ENCODE results near the gene ABCC3. TPM values are rescaled to one million over a fixed set of nuclear protein-coding genes. Genes with fewer than 3 reads are reported as not detected.

ABCC3 gene
- total and polyA plus RNA-seq, 4 donors: 10.3 to 46.4 (median 32.0) TPM

DNA sequence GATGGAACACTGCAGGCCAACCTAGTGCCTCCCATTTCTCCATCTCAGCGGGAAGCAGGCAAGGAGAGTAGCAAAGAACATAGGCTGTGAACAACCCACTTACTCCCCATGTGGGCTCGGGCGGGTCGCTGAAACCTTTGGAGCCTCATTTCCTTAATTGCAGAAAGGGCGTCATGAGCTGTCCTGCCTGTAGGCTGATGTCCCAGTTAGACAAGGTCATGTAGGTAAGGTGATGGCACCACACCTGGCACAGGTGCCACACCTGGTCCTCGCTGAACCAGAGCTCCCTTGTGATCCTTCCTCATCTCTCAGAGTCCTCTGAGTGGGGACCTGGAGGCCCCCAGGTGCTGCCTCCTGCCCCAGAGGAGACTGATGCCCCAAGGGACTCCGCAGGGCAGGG is 22.9 kb downstream of the ABCC3 start:
- ATAC-seq (ENCODE audit: insufficient read depth, low FRiP score) (no peak), DNase-seq (no peak)
- H3K27me3 ChIP-seq (ENCODE audit: control insufficient read depth in 3 of 3, insufficient read depth in 3 of 3, low read length in 2 of 3): no peaks in the 10 kb centered on the region

GRCh38 chr17:50658616-50659015 is 23.9 kb downstream of the ABCC3 start:
- no peak overlapping the region for H3K27ac ChIP-seq (ENCODE audit: low read depth in 1 of 2, low read length in 1 of 2)
- H3K9me3 ChIP-seq (ENCODE audit: control insufficient read depth in 4 of 4, insufficient read depth in 3 of 4, low read length in 3 of 4): no peaks in the 10 kb centered on the region
- TF ChIP-seq, protein P1, sequence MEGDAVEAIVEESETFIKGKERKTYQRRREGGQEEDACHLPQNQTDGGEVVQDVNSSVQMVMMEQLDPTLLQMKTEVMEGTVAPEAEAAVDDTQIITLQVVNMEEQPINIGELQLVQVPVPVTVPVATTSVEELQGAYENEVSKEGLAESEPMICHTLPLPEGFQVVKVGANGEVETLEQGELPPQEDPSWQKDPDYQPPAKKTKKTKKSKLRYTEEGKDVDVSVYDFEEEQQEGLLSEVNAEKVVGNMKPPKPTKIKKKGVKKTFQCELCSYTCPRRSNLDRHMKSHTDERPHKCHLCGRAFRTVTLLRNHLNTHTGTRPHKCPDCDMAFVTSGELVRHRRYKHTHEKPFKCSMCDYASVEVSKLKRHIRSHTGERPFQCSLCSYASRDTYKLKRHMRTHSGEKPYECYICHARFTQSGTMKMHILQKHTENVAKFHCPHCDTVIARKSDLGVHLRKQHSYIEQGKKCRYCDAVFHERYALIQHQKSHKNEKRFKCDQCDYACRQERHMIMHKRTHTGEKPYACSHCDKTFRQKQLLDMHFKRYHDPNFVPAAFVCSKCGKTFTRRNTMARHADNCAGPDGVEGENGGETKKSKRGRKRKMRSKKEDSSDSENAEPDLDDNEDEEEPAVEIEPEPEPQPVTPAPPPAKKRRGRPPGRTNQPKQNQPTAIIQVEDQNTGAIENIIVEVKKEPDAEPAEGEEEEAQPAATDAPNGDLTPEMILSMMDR (IDR thresholded peaks at IDR 0.05; ENCODE audit: control extremely low read depth, extremely low read depth): no peak
- H3K27me3 ChIP-seq (ENCODE audit: control insufficient read depth in 3 of 3, insufficient read depth in 3 of 3, low read length in 2 of 3): no peaks in the 10 kb centered on the region
- no peak overlapping the region for H3K4me3 ChIP-seq
- peaks cover 3 to 47% (median 25%) of the 10 kb centered on the region in 5 donors for H3K4me1 ChIP-seq (ENCODE audit: control insufficient read depth in 5 of 5, insufficient read depth in 5 of 5, low read length in 5 of 5)
- DNase-seq (peak; percentile 92 to 96 (median 94)), ATAC-seq (ENCODE audit: insufficient read depth, low FRiP score) (no peak)
- no peaks in the 10 kb centered on the region for H3K36me3 ChIP-seq (ENCODE audit: control insufficient read depth in 4 of 4, insufficient read depth in 4 of 4, low read length in 4 of 4)
- H3K9ac ChIP-seq (ENCODE audit: insufficient read depth in 1 of 2, low read length in 2 of 2): peak overlapping the region in 1 of 2 donors; percentile 29
- 80 to 87% methylated on average over 6 of the region's 6 CpGs for WGBS, 2 donors

More for the DNA sequence above, 22.9 kb downstream of the ABCC3 start:
- Histone ChIP-seq H3K4me3 (no peak overlapping the region), H3K9ac (ENCODE audit: insufficient read depth in 1 of 2, low read length in 2 of 2) (no peak overlapping the region), H3K4me1 (ENCODE audit: control insufficient read depth in 5 of 5, insufficient read depth in 5 of 5, low read length in 5 of 5) (peaks cover 3 to 47% (median 25%) of the 10 kb centered on the region in 5 donors), H3K9me3 (ENCODE audit: control insufficient read depth in 4 of 4, insufficient read depth in 3 of 4, low read length in 3 of 4) (peaks cover 0 to 1% (median 0%) of the 10 kb centered on the region in 4 donors), H3K27ac (ENCODE audit: low read depth in 1 of 2, low read length in 1 of 2) (no peak overlapping the region), H3K36me3 (ENCODE audit: control insufficient read depth in 4 of 4, insufficient read depth in 4 of 4, low read length in 4 of 4) (no peaks in the 10 kb centered on the region)
- 94 to 97% methylated on average over 7 of the region's 7 CpGs for WGBS, 2 donors
- TF ChIP-seq, protein P1 (IDR thresholded peaks at IDR 0.05; ENCODE audit: control extremely low read depth, extremely low read depth): no peak

GRCh38 chr17:50659179-50659578 is 24.5 kb downstream of the ABCC3 start:
- TF ChIP-seq, protein P1 (IDR thresholded peaks at IDR 0.05; ENCODE audit: control extremely low read depth, extremely low read depth): no peak
- Histone ChIP-seq H3K4me1 (ENCODE audit: control insufficient read depth in 5 of 5, insufficient read depth in 5 of 5, low read length in 5 of 5) (peaks cover 3 to 47% (median 25%) of the 10 kb centered on the region in 5 donors), H3K9me3 (ENCODE audit: control insufficient read depth in 4 of 4, insufficient read depth in 3 of 4, low read length in 3 of 4) (no peaks in the 10 kb centered on the region), H3K27ac (ENCODE audit: low read depth in 1 of 2, low read length in 1 of 2) (peak overlapping the region in 1 of 2 donors; percentile 6), H3K4me3 (no peak overlapping the region), H3K36me3 (ENCODE audit: control insufficient read depth in 4 of 4, insufficient read depth in 4 of 4, low read length in 4 of 4) (no peaks in the 10 kb centered on the region), H3K27me3 (ENCODE audit: control insufficient read depth in 3 of 3, insufficient read depth in 3 of 3, low read length in 2 of 3) (no peaks in the 10 kb centered on the region), H3K9ac (ENCODE audit: insufficient read depth in 1 of 2, low read length in 2 of 2) (no peak overlapping the region)
- ATAC-seq (ENCODE audit: insufficient read depth, low FRiP score) (no peak), DNase-seq (peak; percentile 60 to 69 (median 60))
- whole genome bisulfite sequencing, 2 donors: 87 to 88% methylated on average over 8 to 10 of the region's 10 CpGs

Measured in lung (tissue), 12 donors.